Mucosa of rectum (tissue), 2 donors: ENCODE measurements around the gene ITIH3.

ENCODE experiments used
- H3K27ac ChIP-seq, 2 donors: one replicate each; pipeline ENCODE4 v1.7.0; 2013; ENCODE audit warnings: inconsistent platforms in 2 of 2, low read depth in 2 of 2, low read length in 2 of 2
- H3K27me3 ChIP-seq, 2 donors: one replicate each; pipeline ENCODE4 v1.7.0; 2013; ENCODE audit warnings: low read length in 2 of 2; ENCODE audit not compliant: control insufficient read depth in 2 of 2, insufficient read depth in 2 of 2
- H3K36me3 ChIP-seq, 2 donors: one replicate each; pipeline ENCODE4 v1.7.0; 2013; ENCODE audit warnings: low read length in 2 of 2; ENCODE audit not compliant: control insufficient read depth in 2 of 2, insufficient read depth in 2 of 2
- H3K4me1 ChIP-seq, 2 donors: one replicate each; pipeline ENCODE4 v1.7.0; 2013; ENCODE audit warnings: low read length in 2 of 2, mild to moderate bottlenecking in 1 of 2; ENCODE audit not compliant: control insufficient read depth in 2 of 2, insufficient read depth in 2 of 2
- H3K4me3 ChIP-seq, 2 donors: one replicate each; pipeline ENCODE4 v1.7.0; 2013; ENCODE audit warnings: low read length in 2 of 2
- H3K9ac ChIP-seq, 2 donors: one replicate each; pipeline ENCODE4 v1.7.0; 2013; ENCODE audit warnings: low read length in 2 of 2, low read depth in 1 of 2, mild to moderate bottlenecking in 1 of 2
- H3K9me3 ChIP-seq, 2 donors: one replicate each; pipeline ENCODE4 v1.7.0; 2013; ENCODE audit warnings: low read length in 2 of 2; ENCODE audit not compliant: control insufficient read depth in 2 of 2
- donor health status: healthy.
- donor health status: Normal muscosa, but diverticular disease.

ITIH3 gene

GRCh38 chr3:52836986-52837385 lies 42.4 kb downstream of the ITIH3 start:
- H3K4me1 ChIP-seq = peaks cover 0 to 3% of the 10 kb centered on the region in 2 donors
- no peaks in the 10 kb centered on the region for H3K9me3 ChIP-seq
- peaks cover 4 to 10% of the 10 kb centered on the region in 2 donors for H3K36me3 ChIP-seq
- no peak overlapping the region for H3K27ac ChIP-seq
- no peaks in the 10 kb centered on the region for H3K27me3 ChIP-seq
- no peak overlapping the region for H3K4me3 ChIP-seq
- no peak overlapping the region for H3K9ac ChIP-seq

- Histone ChIP-seq H3K27me3 (no peaks in the 10 kb centered on the region), H3K27ac (no peak overlapping the region), H3K9ac (no peak overlapping the region), H3K36me3 (peaks cover 6 to 17% of the 10 kb centered on the region in 2 donors), H3K4me1 (peaks cover 0 to 4% of the 10 kb centered on the region in 2 donors), H3K4me3 (no peak overlapping the region), H3K9me3 (no peaks in the 10 kb centered on the region)
Observed at GRCh38 chr3:52838561-52839267, 44.1 kb downstream of the ITIH3 start.

- Histone ChIP-seq H3K27me3 (no peaks in the 10 kb centered on the region), H3K36me3 (peaks cover 6 to 17% of the 10 kb centered on the region in 2 donors), H3K9me3 (no peaks in the 10 kb centered on the region), H3K4me1 (peaks cover 0 to 4% of the 10 kb centered on the region in 2 donors), H3K9ac (no peak overlapping the region), H3K27ac (no peak overlapping the region), H3K4me3 (no peak overlapping the region)
Observed at GRCh38 chr3:52839268-52839575, 44.6 kb downstream of the ITIH3 start.

GRCh38 chr3:52839892-52840545 lies 45.4 kb downstream of the ITIH3 start:
- Histone ChIP-seq H3K27ac (no peak overlapping the region), H3K4me3 (no peak overlapping the region), H3K4me1 (peaks cover 0 to 4% of the 10 kb centered on the region in 2 donors), H3K9me3 (no peaks in the 10 kb centered on the region), H3K9ac (no peak overlapping the region), H3K36me3 (peaks cover 6 to 17% of the 10 kb centered on the region in 2 donors), H3K27me3 (no peaks in the 10 kb centered on the region)

- no peaks in the 10 kb centered on the region for H3K27me3 ChIP-seq
- H3K27ac ChIP-seq = no peak overlapping the region
- H3K9me3 ChIP-seq = no peaks in the 10 kb centered on the region
- no peak overlapping the region for H3K4me3 ChIP-seq
- no peak overlapping the region for H3K9ac ChIP-seq
- H3K4me1 ChIP-seq = peaks cover 0 to 4% of the 10 kb centered on the region in 2 donors
- peaks cover 6 to 17% of the 10 kb centered on the region in 2 donors for H3K36me3 ChIP-seq
Observed at GRCh38 chr3:52841211-52841980, 46.8 kb downstream of the ITIH3 start.

- H3K9ac ChIP-seq = no peak overlapping the region
- no peaks in the 10 kb centered on the region for H3K9me3 ChIP-seq
- H3K4me3 ChIP-seq = no peak overlapping the region
- H3K4me1 ChIP-seq = peaks cover 0 to 4% of the 10 kb centered on the region in 2 donors
- peaks cover 8 to 17% of the 10 kb centered on the region in 2 donors for H3K36me3 ChIP-seq
- H3K27ac ChIP-seq = no peak overlapping the region
- H3K27me3 ChIP-seq = no peaks in the 10 kb centered on the region
Observed at GRCh38 chr3:52841981-52842340, 47.4 kb downstream of the ITIH3 start.

- Histone ChIP-seq H3K36me3 (peaks cover 8 to 17% of the 10 kb centered on the region in 2 donors), H3K9ac (no peak overlapping the region)
Observed at GRCh38 chr3:52842424-52842823, 47.8 kb downstream of the ITIH3 start.

GRCh38 chr3:52843108-52843865 lies 48.7 kb downstream of the ITIH3 start:
- H3K9me3 ChIP-seq = no peaks in the 10 kb centered on the region
- H3K9ac ChIP-seq = no peak overlapping the region
- H3K27ac ChIP-seq = peak overlapping the region in 1 of 2 donors; percentile 28
- H3K27me3 ChIP-seq = no peaks in the 10 kb centered on the region
- peaks cover 0 to 4% of the 10 kb centered on the region in 2 donors for H3K4me1 ChIP-seq
- no peak overlapping the region for H3K4me3 ChIP-seq
- H3K36me3 ChIP-seq = peaks cover 8 to 20% of the 10 kb centered on the region in 2 donors

More at GRCh38 chr3:52842424-52842823, 47.8 kb downstream of the ITIH3 start:
- Histone ChIP-seq H3K9me3 (no peaks in the 10 kb centered on the region), H3K4me3 (no peak overlapping the region), H3K27ac (peak overlapping the region in 1 of 2 donors; percentile 5), H3K4me1 (peaks cover 0 to 4% of the 10 kb centered on the region in 2 donors), H3K27me3 (no peaks in the 10 kb centered on the region)

- no peak overlapping the region for H3K4me3 ChIP-seq
- no peak overlapping the region for H3K9ac ChIP-seq
- H3K36me3 ChIP-seq = peaks cover 10 to 20% of the 10 kb centered on the region in 2 donors
- H3K9me3 ChIP-seq = no peaks in the 10 kb centered on the region
- H3K27ac ChIP-seq = peak overlapping the region in 1 of 2 donors; percentile 58
- peaks cover 0 to 4% of the 10 kb centered on the region in 2 donors for H3K4me1 ChIP-seq
- H3K27me3 ChIP-seq = no peaks in the 10 kb centered on the region
Observed at GRCh38 chr3:52843881-52844280, 49.3 kb downstream of the ITIH3 start.
